GM23248 (cell line): ENCODE data around the gene KRTAP3-3. TPM values are rescaled to one million over a fixed set of nuclear protein-coding genes. Genes with fewer than 3 reads are reported as not detected.

Source experiments
- DNase-seq: peaks from one replicate; pipeline ENCODE4 v3.0.0-alpha.2; 2015
- H2AFZ ChIP-seq: fragments of 200-600 bp; sonication (generic); 2 replicates; pipeline ENCODE4 v1.6.1; 2016; ENCODE audit warnings: antibody characterized with exemption
- H3F3A ChIP-seq: fragments of 200-600 bp; sonication (generic); 2 replicates; pipeline ENCODE4 v1.6.1; 2016; ENCODE audit warnings: mild to moderate bottlenecking, antibody characterized with exemption, mixed run types; ENCODE audit not compliant: insufficient read depth
- H3K27ac ChIP-seq: fragments of 200-600 bp; sonication (generic); 2 replicates; pipeline ENCODE4 v1.5.1; 2016; ENCODE audit warnings: mild to moderate bottlenecking
- H3K27me3 ChIP-seq: fragments of 200-600 bp; sonication (generic); replicated peaks from 2 replicates; pipeline ENCODE4 v1.6.1; 2016; ENCODE audit warnings: mild to moderate bottlenecking; ENCODE audit not compliant: insufficient read depth
- H3K36me3 ChIP-seq: fragments of 200-600 bp; sonication (generic); 2 replicates; pipeline ENCODE4 v1.6.1; 2016; ENCODE audit warnings: low read depth, mild to moderate bottlenecking
- H3K4me1 ChIP-seq: fragments of 200-600 bp; sonication (generic); 2 replicates; pipeline ENCODE4 v1.6.1; 2016; ENCODE audit warnings: mild to moderate bottlenecking; ENCODE audit not compliant: insufficient read depth
- H3K4me2 ChIP-seq: fragments of 200-600 bp; sonication (generic); one replicate; pipeline ENCODE4 v1.6.1; 2016; ENCODE audit warnings: mild to moderate bottlenecking; ENCODE audit not compliant: unreplicated experiment
- H3K4me3 ChIP-seq: fragments of 200-600 bp; sonication (generic); 2 replicates; pipeline ENCODE4 v1.5.1; 2016; ENCODE audit warnings: mild to moderate bottlenecking
- H3K79me2 ChIP-seq: fragments of 200-600 bp; sonication (generic); 2 replicates; pipeline ENCODE4 v1.6.1; 2016; ENCODE audit warnings: mild to moderate bottlenecking; ENCODE audit not compliant: insufficient read depth
- H3K9ac ChIP-seq: fragments of 200-600 bp; sonication (generic); 2 replicates; pipeline ENCODE4 v1.6.1; 2016; ENCODE audit warnings: mild to moderate bottlenecking
- H3K9me2 ChIP-seq: fragments of 200-600 bp; sonication (generic); 2 replicates; pipeline ENCODE4 v1.6.1; 2016; ENCODE audit warnings: mixed run types, mild to moderate bottlenecking, moderate library complexity; ENCODE audit not compliant: insufficient read depth
- H3K9me3 ChIP-seq: fragments of 200-600 bp; sonication (generic); one replicate; pipeline ENCODE4 v1.6.1; 2017; ENCODE audit warnings: low read depth
- H4K20me1 ChIP-seq: fragments of 200-600 bp; sonication (generic); 2 replicates; pipeline ENCODE4 v1.6.0; 2016; ENCODE audit not compliant: insufficient read depth
- EZH2 ChIP-seq: fragments of 200-600 bp; sonication (generic); IDR thresholded peaks from 2 replicates; pipeline ENCODE4 v1.6.1; 2018; ENCODE audit warnings: antibody characterized with exemption, mild to moderate bottlenecking; ENCODE audit not compliant: insufficient read depth, poor library complexity, severe bottlenecking
- EZH2phosphoT487 ChIP-seq: fragments of 200-600 bp; sonication (generic); IDR thresholded peaks from 2 replicates; pipeline ENCODE4 v1.6.1; 2018; ENCODE audit warnings: antibody characterized with exemption, moderate library complexity, mild to moderate bottlenecking, low read depth; ENCODE audit not compliant: insufficient read depth
- WGBS, 2 experiments: methylation state at CpG; one replicate each; pipeline ENCODE4 v1.1.6; 2015 to 2017; ENCODE audit warnings: low lambda C conversion rate in 2 of 2, low coverage in 1 of 2; ENCODE audit errors: missing lambda C conversion rate in 2 of 2; 5-methylcytosine and 5-hydroxymethylcytosine counted together
- in situ Hi-C: fragments of 300-500 bp; cut with MboI; formaldehyde crosslinking; loops from 2 replicates; pipeline ENCODE4 v1.15.0; 2020
- polyA plus RNA-seq: library from polyadenylated mRNA; unstranded; fragments of >200 nt; fragmentation: Nextera tagmentation; extraction: Ambion mirVana; gene quantifications from 2 replicates; pipeline ENCODE4 v1.2.1, GENCODE V29; 2016
- total RNA-seq: library from RNA; depleted of rRNA; stranded (reverse); fragments of >200 nt; shearing (Covaris generic); gene quantifications from 2 replicates; pipeline ENCODE4 v1.2.3, GENCODE V29; 2014

Gene KRTAP3-3
- total and polyA plus RNA-seq, 2 experiments from 2014 or later: not detected

DNA sequence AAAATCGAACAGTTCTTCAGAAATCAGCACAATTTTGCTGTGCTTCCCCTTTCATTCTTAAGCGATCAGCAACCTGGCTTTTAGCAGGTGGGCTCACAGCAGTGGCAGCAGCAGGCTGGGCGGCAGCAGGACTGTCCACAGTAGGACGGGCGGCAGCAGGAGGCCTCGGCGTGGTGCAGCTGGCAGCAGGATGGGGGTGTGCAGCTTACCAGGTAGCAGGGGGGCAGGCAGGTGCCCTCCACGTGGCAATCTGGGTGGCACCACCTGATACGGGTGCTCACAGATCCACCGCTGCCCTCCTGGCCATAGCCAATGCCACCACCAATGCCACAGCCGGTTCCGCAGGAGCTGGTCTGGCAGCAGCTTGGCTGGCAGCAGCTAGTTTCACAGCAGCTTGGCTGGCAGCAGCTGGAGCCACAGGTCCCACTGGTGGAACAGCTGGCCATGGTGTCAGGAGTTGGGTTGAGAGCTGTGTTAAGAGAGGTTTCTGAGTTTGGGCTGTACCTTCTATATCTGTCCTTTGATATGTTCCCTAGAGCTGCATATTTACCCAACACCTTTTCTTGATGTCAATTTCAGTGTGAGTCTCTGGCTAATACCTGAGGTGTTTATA lies 35.8 kb upstream of the KRTAP3-3 start, which contains the start of gene KRTAP1-4:
Gene KRTAP1-4 (minus strand): TSS at position 563 of the 613 bp plus-strand sequence. CDS start 117 bp downstream, at position 446.
- no peak within 1 kb of the TSS for H3K9ac ChIP-seq
- H3K4me2 ChIP-seq: no peak within 1 kb of the TSS
- no peak within 1 kb of the TSS for H3K4me3 ChIP-seq
- TF ChIP-seq EZH2 (no peak), EZH2phosphoT487 (no peak)
- H3F3A ChIP-seq: peaks cover 24% of the 10 kb centered on the region
- no peaks in the 10 kb centered on the region for H4K20me1 ChIP-seq
- no peaks in the 10 kb centered on the region for H3K9me2 ChIP-seq
- no peaks in the 10 kb centered on the region for H3K36me3 ChIP-seq
- H2AFZ ChIP-seq: no peak within 1 kb of the TSS
- peaks cover 23% of the 10 kb centered on the region for H3K4me1 ChIP-seq
- 82% methylated on average over 12 of the region's 12 CpGs for WGBS, 2 experiments
- in situ Hi-C loops: no loop called here
- no peaks in the 10 kb centered on the region for H3K79me2 ChIP-seq
- H3K9me3 ChIP-seq: no peaks in the 10 kb centered on the region
- no peaks in the 10 kb centered on the region for H3K27me3 ChIP-seq
- DNase-seq: no peak
- no peak within 1 kb of the TSS for H3K27ac ChIP-seq

DNA sequence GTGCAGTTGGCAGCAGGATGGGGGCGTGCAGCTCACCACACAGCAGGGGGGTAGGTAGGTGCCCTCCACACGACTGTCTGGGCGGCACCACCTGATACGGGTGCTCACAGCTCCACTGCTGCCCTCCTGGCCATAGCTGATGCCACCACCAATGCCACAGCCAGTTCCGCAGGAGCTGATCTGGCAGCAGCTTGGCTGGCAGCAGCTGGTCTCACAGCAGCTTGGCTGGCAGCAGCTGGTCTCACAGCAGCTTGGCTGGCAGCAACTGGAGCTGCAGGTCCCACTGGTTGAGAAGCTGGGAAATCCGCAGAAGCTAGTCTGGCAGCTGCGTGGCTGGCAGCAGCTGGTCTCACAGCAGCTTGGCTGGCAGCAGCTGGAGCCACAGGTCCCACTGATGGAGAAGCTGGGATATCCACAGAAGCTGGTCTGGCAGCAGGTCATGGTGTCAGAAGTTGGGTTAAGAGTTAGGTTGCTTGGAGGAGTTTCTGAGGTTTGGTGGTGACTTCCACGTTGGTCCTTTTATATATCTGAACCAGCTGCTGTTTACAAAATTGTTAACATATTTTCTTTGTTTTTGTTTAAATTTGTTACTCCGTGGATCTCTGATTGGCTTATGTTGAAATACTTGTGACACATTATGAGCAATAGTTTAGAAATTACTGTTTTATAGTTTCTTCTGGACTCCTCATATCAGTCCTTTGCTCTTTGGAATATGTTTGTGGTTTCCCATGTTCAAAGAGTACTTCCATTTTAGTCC lies 32.9 kb upstream of the KRTAP3-3 start, which contains the start of gene KRTAP1-5:
Gene KRTAP1-5 (minus strand): TSS at position 494 of the 757 bp plus-strand sequence. CDS start 53 bp downstream, at position 441.
- Histone ChIP-seq H3K4me1 (peaks cover 23% of the 10 kb centered on the region), H3K36me3 (no peaks in the 10 kb centered on the region), H3K4me3 (peak within 1 kb of the TSS; percentile 21; the same call in 1 of the 2 replicates), H3K27ac (peak within 1 kb of the TSS; percentile 62), H4K20me1 (no peaks in the 10 kb centered on the region), H3K9me2 (no peaks in the 10 kb centered on the region), H3K4me2 (peak within 1 kb of the TSS; percentile 43), H3F3A (peaks cover 24% of the 10 kb centered on the region), H3K27me3 (no peaks in the 10 kb centered on the region), H2AFZ (no peak within 1 kb of the TSS), H3K79me2 (no peaks in the 10 kb centered on the region), H3K9me3 (no peaks in the 10 kb centered on the region), H3K9ac (0 out of 2 replicates have a peak within 1 kb of the TSS, but pooled peaks have one; percentile 30)
- peak; percentile 82 for DNase-seq
- in situ Hi-C loops: no loop called here
- WGBS, 2 experiments: 47 to 49% methylated on average over 8 to 9 of the region's 9 CpGs
- TF ChIP-seq EZH2phosphoT487 (no peak), EZH2 (no peak)

GRCh38 chr17:41024697-41025096 lies 30.7 kb upstream of the KRTAP3-3 start:
- no peak overlapping the region for H3K9ac ChIP-seq
- H3K4me3 ChIP-seq: no peak overlapping the region
- H3K4me2 ChIP-seq: no peak overlapping the region
- 69 to 85% methylated on average over 3 of the region's 3 CpGs for WGBS, 2 experiments
- H3K9me3 ChIP-seq: no peaks in the 10 kb centered on the region
- in situ Hi-C loops: no loop called here
- H3K36me3 ChIP-seq: no peaks in the 10 kb centered on the region
- no peaks in the 10 kb centered on the region for H3K27me3 ChIP-seq
- no peaks in the 10 kb centered on the region for H3K9me2 ChIP-seq
- peaks cover 23% of the 10 kb centered on the region for H3K4me1 ChIP-seq
- no peak overlapping the region for H3K27ac ChIP-seq
- no peak for TF ChIP-seq EZH2phosphoT487
- TF ChIP-seq EZH2: no peak
- no peaks in the 10 kb centered on the region for H4K20me1 ChIP-seq
- H2AFZ ChIP-seq: no peak overlapping the region
- H3K79me2 ChIP-seq: no peaks in the 10 kb centered on the region
- peaks cover 24% of the 10 kb centered on the region for H3F3A ChIP-seq
- DNase-seq: no peak

DNA sequence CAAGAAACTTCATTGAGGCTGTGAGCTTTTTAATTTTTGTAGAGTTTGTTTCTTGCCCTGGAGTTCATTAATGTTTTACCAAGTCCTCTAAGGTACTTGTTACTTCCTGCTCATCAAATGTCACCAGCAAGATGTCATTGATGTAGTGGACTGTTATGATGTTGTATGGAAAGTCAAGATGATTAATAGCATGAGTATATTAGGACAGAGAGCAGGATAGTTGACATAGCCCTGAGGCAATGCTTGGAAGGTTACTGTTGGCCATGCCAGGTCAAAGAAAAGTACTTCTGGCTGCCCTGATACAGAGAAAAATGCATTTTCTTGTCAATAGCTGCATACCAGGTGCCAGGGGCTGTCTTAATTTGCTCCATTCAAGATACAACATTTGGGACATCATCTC lies 26.4 kb upstream of the KRTAP3-3 start:
- in situ Hi-C loops: no loop called here
- Histone ChIP-seq H3K79me2 (no peaks in the 10 kb centered on the region), H3K27me3 (no peaks in the 10 kb centered on the region), H3K9me2 (no peaks in the 10 kb centered on the region), H4K20me1 (no peaks in the 10 kb centered on the region), H3K9ac (no peak overlapping the region), H3K4me2 (no peak overlapping the region), H3K4me1 (no peaks in the 10 kb centered on the region), H2AFZ (no peak overlapping the region), H3K9me3 (no peaks in the 10 kb centered on the region), H3K36me3 (no peaks in the 10 kb centered on the region), H3K27ac (no peak overlapping the region), H3F3A (peaks cover 5% of the 10 kb centered on the region), H3K4me3 (no peak overlapping the region)
- no peak for TF ChIP-seq EZH2
- TF ChIP-seq EZH2phosphoT487: no peak
- DNase-seq: no peak
